NCI-H510A (cell line): ENCODE data around the gene NAA10.
A peak's percentile ranks its signal among the peaks of the same experiment; 100 is the strongest.

Source experiments
- DNase-seq: peaks from one replicate; lab custom pipeline; 2025; lab: John Stamatoyannopoulos, UW

NAA10 gene

DNA sequence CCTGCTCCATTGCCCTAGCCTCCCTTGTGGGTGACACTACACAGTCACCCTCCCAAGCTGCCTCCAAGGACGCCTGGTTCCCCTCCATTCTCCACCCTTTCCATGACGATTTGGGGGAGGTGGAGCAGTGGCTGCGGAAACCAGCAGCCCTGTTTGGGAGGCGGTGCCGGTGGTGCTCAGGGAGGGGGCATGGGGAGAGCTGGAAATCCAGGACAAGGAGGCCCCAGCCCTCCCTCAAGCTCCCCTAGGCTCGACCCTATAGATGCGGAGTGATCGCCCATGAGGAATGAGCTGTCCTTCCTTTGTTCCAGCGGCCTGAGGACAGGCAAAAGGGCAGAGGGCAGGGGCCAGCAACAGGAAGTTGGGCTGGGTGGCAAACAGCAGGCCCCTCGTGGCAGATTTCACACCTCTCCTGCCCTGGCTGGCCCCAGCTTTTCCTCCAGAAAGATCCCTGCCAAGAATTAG lies 13.2 kb upstream of the NAA10 start:
- no peak for DNase-seq

DNA sequence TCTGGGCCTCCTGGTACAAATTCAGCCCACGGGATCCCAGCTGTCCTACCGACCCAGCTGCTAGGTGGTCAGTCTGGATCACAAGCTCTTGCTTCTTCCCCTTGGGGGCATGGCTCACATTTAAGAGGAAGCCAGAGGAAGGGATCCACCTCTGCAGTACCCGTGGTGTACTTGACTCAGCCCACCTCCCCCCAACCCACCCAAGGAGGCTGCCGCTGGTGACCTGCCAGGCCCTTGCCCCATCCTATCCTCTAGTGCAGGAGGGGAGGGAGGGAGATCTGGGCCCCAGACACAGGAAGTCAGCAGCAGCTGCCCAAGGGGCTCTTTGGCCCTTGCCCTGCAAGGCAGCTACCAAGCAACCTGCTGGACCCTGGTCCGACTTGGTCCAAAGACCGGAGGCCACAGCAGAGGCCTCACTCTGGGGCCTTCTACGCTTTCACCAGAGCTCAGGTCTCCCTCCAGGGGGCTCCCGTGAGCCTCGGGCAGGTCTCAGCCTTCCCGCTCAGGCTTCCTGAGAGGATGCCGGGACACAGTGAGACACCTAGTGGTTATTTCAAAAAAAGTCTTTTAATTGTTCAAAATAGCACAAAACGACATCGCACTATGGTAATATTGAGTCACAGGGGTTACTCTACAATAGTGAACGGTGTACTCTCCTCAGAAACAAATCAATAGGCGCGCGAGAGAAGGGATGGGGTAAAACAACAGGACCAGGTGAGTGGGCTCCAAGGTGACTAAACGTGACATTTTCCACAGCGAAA lies 12.4 kb upstream of the NAA10 start:
- peak; percentile 53 for DNase-seq

DNA sequence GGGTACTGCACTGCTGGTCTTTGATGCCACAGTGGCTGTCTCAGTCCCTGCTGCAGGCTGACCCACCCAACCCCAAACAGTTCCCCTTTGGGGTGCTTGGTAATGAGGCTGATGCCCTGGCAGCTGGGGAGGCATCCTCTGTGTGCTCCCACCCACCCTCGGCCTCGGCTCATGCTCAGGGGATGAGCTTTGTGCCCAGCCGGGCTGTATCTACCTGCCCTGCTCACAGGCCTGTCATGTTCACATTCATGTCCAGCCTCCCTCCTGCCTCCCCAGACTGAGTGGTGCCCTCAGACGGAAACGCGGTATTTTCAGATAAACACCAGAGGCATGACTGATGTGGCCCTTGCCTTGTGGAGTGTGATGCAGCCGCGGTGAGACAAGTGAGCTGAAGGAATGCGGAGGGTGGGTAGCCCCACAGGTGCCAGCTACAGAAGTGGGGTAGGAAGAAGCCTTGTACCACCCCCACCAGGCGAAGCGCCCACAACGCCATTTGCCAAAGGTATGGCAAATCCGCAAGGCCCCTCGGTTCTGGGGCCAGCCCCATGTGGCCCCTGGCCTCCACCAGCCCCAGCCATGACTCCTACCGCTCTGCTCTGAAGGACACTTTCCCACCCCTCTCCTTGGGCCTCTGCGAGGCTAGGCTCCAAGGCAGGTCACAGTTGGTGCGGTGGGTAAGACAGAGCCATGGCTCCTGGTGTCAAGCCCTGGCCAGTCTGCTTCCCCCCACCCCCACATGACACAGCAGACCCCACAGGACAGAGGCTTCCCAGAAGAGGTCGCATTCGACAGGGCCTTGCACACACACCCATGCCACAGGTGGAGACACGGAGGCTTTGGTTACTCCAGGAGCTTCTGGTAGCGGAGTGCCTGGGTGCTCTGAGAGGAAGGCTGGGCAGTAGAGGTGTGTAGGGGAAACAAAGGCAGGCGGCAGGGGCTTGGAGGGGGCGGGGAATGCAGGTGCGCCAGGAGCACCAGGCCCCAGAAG lies 11.4 kb upstream of the NAA10 start:
- no peak for DNase-seq

DNA sequence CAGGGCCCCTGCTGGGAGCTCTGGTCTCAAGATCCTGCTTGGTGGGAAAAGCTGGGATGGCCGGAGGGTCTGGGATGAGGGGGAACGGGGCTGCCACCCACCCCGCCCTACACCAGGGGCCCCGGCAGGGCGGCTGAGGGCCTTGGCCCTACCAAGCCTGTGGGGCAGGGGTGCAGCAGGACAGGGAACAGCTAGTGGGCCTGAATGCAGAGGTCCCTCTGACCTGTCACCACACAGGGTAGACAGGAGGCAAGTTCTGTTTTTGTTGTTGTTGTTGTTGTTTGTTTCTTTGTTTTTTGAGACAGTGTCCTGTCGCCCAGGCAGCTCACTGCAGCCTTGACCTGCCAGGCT lies 9.9 kb upstream of the NAA10 start:
- DNase-seq, result no peak

DNA sequence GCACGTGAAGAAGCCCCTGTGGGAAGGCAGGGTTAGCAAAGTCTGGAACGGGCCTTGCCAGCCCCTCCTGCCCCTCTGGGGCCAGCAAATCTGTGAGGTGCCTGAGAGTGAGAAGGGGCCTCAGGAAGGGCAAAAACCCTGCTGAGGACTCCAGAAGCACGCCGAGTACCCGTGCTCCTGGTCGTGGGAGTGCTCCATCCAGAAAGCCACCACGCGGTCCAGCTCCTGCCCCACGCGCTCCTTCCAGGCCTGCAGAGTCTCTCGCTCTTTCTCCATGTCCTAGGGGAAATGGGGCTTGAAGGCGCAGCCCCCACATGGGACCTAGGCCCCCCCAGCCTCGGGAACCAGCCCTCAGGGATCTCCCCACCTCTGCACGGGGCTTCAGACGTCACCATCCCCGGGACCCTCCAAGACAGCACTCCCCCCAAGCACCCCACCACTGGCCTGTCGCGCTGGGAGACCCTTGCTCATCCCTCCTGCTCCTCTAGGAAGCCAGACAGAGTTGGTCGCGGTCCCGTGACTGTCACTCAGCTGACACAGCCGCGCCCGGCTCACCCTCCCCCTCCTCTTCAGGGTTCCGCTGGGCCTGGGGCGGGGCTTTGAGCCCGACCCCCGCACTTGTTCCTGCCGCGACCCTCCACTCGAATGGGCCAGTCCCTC lies 9.4 kb upstream of the NAA10 start, which contains the start of gene RENBP:
Gene RENBP (minus strand): TSS at position 504 of the 660 bp plus-strand sequence. CDS start 33 bp downstream, at position 471.
- DNase-seq, result no peak

DNA sequence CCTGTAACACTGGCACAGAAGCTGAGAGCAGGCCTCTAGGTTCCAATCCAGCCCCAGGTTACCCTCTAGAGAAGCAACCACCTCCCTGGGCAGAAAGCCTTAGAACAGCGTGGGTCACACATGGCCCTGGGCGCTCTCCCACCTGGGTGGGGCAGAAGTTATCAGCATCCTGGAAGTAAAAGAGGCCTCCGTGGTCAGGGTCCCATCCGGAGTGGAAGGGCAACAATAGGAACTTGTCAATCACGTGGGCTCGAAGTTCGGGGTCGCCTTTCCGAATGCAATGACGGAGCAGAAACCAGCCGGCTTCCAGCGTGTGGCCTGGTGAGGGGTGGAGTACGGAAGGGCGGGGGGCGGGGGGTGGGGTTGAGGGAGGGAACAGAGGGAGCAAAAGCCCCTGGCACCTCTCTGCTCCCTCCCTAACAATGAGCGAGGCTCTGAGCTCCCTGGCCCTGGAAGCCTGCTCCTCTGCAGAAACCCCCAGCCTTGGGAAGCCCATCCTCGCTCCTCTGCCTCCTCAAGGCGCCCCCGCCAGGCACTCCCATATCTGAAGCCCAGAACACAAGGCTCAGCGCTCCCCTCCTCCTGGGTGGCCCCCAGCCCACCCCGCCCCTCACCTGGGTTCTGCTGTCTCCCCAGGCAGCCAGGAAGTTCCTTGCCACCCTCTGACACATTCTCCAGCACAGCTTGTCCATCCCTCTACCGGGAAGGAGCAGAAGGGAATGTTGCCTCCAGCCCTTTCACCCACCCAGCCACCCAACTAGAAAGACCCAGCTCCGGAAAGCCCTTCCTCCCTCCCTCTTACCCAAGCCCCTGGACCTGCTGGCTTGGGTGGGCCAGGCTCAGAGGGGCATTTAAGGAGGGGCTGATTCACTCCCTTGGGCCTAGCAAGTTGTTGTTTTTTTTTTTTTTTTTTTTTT lies 6.8 kb upstream of the NAA10 start:
- DNase-seq, result no peak

DNA sequence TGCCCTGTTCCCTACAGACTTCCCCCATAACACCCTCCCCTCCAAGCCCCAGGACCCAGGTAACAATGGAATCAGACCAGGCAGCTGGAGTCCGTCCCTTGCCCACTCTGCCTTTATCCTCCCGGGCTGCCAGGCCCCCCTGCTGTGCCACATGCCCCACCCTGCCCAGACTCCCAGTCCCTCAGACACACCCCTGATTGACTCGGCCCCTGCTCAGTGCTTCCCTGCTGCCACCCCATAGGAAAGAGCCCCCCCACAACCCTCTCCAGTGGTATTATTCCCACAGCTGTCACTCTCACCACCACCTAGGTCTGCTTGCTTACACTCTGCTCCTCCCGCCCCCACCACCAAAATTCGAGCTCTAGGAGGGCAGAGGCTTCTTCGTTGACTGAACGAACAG lies 4.7 kb upstream of the NAA10 start:
- no peak for DNase-seq

DNA sequence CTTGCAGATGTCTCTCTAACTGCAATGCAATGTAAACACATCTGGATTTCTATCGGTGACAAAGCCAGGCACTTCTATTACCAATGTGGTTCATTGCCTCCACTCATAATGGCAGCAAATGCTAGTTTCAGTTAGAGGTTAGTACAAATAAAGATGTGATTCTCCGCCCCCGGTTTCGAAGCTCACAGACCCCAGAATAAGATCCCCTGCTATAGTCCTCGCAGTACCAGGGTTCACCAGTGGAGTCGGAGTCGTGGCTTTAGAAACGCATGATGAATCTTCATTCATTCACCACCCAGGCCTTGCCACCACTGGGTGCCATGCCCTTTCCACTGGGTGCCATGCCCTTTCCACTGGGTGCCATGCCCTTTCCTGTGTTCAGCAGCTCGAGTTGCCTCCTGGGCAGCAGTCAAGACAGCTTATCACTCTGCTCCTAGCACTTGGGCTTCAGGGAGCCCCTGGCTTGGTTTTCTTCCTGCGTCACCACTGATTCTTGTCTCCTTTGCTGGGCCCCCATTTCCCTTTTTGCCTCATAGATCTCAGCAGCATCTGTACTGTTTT lies 3.5 kb upstream of the NAA10 start:
- no peak for DNase-seq

DNA sequence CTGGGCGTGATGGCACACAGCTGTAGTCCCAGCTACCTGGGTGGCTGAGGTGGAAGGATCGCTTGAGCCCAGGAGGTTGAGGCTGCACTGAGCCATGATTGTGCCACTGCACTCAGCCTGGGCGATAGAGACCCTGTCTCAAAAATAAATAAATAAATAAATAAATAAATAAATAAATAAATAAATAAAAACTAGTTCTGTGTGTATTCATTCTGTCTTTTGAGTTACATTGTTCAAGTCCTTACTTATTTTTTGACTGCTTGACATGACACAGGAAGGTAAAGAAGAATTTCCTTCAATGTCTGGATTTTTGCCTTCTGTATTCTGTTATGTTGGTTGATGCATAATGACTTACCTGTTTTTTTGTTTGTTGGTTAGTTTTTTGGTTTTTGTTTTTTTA lies 2.2 kb upstream of the NAA10 start:
- no peak for DNase-seq

DNA sequence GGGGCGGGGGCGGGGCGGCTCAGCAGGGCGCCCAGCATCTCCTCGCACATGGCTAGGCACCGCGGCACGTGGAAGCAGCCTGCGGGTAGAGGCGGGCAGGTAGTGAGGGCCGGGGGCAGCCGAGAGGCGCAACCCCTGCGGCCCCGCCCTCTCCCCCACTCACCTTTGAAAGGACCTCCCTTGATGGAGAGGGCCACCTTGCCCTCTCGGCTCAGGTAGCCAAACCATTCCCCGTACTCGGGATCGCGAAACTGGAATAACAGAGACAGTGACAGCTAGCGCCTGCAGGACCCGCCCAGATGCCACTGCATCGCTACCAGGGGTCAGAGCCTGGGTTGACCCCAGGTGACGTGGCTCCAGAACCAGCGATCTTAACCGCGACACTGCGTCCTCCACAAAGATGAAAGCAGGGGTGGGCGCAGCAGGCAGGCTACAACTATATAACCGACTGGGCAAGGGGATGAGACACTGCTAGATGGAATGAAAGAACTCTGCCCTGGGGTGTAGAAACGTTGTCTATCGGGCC lies 552 bp upstream of the NAA10 start:
- DNase-seq, result no peak

DNA sequence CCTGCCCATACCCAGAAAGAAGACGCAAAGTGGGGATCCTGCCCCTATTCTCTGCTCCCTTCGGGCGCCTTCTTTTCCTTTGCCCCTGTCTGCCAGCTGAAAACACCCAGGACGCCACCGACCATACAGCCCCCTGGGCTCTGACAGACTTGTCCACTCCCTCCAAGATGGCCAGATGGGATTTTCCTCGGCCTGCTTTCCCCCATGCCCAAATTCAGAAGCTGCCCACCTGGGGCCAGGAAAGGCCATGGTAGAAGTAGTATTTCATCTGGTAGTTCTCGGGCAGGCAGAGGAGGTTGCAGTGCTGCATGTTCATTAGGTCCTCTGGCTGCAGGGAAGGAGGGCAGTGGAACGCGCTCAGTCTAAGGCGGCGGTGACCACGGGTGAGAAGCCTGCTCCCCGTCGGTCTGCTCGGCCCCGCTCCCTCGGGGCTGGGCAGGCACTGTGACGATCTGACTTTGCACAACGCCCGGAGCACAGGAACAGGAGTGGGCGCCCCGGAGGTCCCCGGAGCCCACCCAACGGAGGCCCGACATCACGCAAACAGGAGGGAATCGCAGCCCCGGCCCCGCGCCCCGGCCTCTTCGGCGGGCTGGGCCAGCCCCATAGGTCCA lies 582 bp downstream of the NAA10 start:
- DNase-seq, result no peak

DNA sequence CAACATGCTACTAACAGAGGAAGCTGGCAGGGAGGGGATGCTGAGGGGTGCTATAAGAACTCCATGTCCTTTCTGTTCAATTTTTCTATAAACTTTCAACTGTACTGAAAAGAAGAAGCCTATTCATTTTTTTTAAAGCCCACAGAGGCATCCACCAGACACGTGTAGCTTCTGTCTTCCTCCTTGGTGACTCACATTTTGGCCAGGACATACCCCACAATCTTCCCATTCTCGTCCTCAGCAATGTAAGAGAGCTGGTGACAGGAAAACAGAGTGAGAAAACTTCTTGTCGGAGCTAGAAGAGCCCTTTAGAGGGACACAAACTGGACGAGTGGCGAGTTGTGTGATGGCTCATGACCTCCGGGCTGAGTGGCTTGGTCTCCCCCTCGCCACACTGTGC lies 1.1 kb downstream of the NAA10 start:
- no peak for DNase-seq

DNA sequence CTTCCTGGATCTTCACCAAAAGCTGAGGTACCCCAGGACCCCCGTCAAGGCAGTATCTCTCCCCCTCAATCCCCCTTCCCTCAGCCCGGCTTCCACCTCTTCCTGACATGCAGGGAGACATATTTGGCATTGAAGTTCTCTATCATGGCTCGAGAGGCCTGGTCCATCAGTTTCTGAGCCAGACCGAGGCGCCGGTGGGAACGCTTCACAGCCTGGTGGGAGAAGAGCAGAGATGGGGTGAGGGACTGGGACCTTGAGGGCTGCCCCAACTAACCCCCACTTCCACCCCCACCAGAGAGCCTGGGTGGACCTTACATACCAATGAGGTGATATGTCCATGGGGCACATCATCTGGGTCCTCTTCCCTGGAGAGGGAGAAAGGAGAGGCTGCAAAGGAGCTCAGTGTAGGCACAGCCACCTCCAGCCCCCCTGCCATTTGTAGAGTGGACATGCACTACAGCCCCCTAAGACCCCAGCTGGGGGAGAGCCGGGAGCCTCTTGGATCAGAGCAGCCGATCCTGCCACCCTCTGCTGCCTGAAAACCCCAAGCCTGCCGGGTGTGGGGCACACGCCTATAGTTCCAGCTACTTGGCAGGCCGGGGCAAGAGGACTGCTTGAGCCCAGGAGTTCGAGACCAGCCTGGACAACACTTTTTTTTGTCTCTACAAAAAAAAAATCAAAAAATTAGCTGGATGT lies 2.5 kb downstream of the NAA10 start:
- no peak for DNase-seq

DNA sequence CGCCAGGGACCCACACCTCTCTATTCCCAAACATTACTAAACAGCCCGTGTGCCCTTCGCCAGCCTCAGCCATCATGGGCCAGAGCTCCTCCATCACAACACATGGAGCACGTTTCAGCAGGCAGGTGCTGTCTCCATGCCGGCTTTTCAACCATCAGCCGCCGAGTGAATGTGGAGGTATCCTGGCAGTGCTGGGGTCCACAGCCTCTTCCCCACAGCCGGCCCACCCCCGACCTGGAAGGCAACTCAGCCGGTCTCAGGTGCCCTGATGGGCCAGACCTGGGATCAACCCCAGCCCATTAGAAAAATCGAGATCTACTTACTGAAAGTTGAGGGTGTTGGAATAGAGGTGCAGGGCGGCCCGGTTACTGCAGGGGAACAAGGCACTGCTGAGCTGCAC lies 3.1 kb downstream of the NAA10 start:
- no peak for DNase-seq

DNA sequence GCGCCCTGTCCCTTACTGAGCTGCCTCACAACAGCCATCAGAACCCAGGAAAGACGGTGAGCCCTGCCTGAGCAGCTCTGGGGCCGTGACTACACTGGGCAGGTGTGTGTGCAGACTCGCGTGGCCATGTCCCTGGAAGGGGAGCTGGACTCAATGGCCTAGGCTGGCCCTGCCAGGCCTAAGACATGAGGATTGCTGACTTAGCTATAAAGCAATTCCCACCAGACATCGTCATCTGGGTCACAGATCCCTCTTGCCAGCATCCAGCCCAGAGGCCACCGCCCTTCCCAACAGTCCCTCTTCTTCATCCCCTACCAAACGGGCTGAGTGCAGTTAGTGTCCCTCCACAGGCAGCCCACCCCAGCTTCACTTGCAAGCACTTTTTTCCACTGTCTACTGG lies 3.7 kb downstream of the NAA10 start:
- no peak for DNase-seq

DNA sequence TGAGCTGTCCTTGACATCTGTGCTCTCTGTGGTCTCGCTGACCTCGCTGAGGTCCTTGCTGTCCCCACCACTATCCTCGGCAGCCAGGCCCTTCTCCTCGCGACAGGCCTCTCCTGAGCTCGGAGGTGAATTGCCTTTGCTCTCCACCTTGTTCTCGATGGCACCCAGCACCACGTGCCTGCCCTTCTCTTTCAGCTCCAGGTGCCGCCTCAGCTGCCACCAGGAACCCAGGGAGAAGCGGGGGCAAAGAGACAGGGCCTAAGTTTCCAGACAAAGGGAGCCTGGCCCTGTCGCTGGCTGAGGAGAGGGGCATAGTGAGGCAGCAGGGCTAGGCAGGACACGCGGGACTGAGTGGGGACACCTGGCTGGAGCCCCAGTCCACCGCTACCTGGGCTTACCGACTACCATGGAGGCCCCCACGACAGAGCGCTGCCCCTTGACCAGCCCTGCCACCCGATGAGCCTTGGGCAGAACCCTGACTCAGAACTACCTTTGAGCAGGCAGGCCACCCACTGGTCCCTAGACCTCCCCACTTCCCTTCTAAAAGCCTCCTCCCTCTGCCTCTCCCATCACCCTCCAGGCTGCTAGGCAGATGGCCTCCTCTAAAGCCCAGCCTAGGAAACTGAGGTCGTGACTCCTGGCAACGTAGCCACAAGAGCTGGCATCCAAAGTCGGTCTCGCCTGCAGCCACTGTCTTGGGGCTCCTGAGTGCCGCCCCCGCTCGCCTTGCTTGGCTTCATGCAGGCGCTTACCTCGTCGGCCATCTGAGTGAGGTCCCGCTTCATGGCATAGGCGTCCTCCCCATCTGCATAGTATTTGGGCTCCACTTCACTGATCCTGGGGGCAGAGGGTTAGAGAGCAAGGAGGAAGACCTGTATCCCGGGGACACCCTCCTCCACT lies 4.6 kb downstream of the NAA10 start:
- no peak for DNase-seq

DNA sequence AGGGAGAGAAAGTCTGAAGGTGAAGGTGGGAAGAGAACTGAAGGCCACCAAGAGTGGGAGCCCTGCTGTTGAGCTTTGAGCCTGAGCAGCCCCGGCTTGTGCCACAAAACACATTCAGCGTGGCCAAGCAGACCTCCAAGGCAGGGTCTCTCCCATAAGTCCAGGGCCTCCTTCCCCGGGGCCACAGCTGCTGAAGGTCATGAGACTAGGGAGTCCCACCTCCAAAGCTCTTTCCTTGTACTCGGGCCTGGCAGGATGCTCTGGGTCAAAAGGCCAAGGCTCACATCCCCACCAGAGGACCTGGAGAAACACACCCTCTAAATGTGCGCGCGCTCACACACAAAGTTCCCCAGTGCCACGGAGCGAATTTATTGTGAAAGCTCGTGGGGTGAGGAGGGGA lies 5.3 kb downstream of the NAA10 start:
- DNase-seq, result no peak

DNA sequence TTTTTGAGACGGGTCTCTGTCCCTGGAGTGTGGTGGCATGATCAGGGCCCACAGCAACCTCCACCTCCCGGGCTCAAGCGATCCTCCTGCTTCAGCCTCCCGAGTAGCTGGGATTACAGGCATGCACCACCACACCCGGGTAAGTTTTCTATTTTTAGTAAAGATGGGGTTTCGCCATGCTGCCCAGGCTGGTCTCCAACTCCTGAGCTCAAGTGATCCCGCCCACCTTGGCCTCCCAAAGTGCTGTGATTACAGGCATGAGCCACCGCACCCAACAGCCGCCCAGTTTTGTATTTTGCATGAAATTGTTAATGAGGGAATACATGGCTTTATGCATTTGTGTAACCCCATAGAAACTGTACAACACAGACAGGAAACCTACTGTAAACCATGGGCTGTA lies 6.0 kb downstream of the NAA10 start:
- DNase-seq, result no peak
